Measurements from ENCODE around the gene SYNGAP1. TPM values are rescaled to one million over a fixed set of nuclear protein-coding genes. Genes with fewer than 3 reads are reported as not detected.

SYNGAP1 gene
- total and polyA plus RNA-seq, 3 donors from 2014 or later: 29.4 to 43.9 (median 31.5) TPM

DNA sequence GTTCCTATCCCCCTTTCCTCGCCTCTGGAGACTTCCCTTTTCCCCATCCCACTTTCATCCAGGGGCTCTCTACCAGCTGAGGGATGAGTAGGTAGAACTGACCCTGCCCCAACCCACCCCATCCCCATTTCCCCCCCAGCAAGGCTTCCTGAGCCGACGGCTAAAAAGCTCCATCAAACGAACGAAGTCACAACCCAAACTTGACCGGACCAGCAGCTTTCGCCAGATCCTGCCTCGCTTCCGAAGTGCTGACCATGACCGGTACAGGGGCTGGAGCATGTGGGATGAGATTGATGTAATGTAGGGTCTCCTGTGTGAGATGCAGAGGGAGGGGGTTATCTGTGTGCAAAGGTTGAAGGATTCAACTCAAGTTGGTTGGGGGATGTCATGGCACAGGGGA lies 12.7 kb downstream of the SYNGAP1 start:
- intact Hi-C loops (cut with DNase I; ENCODE audit: low total_unique reads): no loop called here
- no peak for DNase-seq
- 82 to 86% methylated on average over 10 of the region's 10 CpGs for WGBS, 2 donors

DNA sequence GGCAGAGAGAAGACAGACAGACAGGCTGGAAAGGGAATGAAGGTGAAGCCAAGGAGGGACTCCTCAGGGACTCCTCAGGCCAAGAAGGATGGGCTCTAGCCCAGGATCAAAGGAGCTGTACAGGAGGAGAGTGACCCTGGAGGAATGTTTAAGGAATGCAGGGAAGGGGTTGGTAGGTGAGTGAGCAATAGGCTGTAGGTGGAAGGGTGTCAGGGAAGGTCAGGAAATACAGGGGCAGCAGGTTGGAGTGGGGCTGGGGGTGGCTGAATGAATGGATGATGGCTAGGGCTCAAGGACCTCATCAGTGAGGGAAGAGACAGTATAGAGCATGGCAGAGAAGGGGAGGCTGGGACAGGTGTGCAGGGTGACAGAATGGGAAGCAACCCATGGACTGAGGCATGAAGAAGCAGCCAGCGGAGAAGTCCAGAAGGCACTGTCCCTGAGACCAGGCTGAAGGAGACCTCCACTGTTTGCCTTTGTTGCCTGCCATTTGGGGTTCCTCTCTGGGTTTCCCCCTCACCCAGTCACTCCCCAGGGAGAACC lies 13.2 kb downstream of the SYNGAP1 start:
- H3K36me3 ChIP-seq (ENCODE audit: low read depth, missing control alignments): no peaks in the 10 kb centered on the region
- DNase-seq: no peak
- H3K4me1 ChIP-seq: peaks cover 28% of the 10 kb centered on the region
- 91 to 95% methylated on average over 1 of the region's 1 CpG for WGBS, 2 donors
- TF ChIP-seq POLR2A (IDR thresholded peaks at IDR 0.05): no peak
- no peak for TF ChIP-seq CTCF (IDR thresholded peaks at IDR 0.05)
- H3K27me3 ChIP-seq: no peaks in the 10 kb centered on the region
- H3K9me3 ChIP-seq: no peaks in the 10 kb centered on the region
- H3K4me3 ChIP-seq: no peak overlapping the region
- intact Hi-C loops (cut with DNase I; ENCODE audit: low total_unique reads): no loop called here
- H3K27ac ChIP-seq: no peak overlapping the region

More for the DNA sequence above, 12.7 kb downstream of the SYNGAP1 start:
- TF ChIP-seq CTCF (IDR thresholded peaks at IDR 0.05) (no peak), POLR2A (IDR thresholded peaks at IDR 0.05) (no peak)
- Histone ChIP-seq H3K27me3 (no peaks in the 10 kb centered on the region), H3K36me3 (ENCODE audit: low read depth, missing control alignments) (no peaks in the 10 kb centered on the region), H3K27ac (no peak overlapping the region), H3K9me3 (no peaks in the 10 kb centered on the region), H3K4me3 (no peak overlapping the region), H3K4me1 (peaks cover 29% of the 10 kb centered on the region)

- WGBS, 2 donors: 32 to 52% methylated on average over 14 to 16 of the region's 17 CpGs
- DNase-seq: no peak
Observed at GRCh38 chr6:33433544-33434191, 13.8 kb downstream of the SYNGAP1 start.

GRCh38 chr6:33434961-33435360 lies 15.1 kb downstream of the SYNGAP1 start:
- intact Hi-C loops (cut with DNase I; ENCODE audit: low total_unique reads): no loop called here
- 85 to 91% methylated on average over 4 of the region's 4 CpGs for WGBS, 2 donors
- Histone ChIP-seq H3K27me3 (no peaks in the 10 kb centered on the region), H3K36me3 (ENCODE audit: low read depth, missing control alignments) (no peaks in the 10 kb centered on the region), H3K4me1 (peaks cover 14% of the 10 kb centered on the region), H3K27ac (no peak overlapping the region), H3K9me3 (no peaks in the 10 kb centered on the region), H3K4me3 (no peak overlapping the region)
- no peak for DNase-seq
- no peak for TF ChIP-seq POLR2A (IDR thresholded peaks at IDR 0.05)

More at GRCh38 chr6:33433544-33434191, 13.8 kb downstream of the SYNGAP1 start:
- no peak overlapping the region for H3K27ac ChIP-seq
- no peak for TF ChIP-seq POLR2A (IDR thresholded peaks at IDR 0.05)
- no peak for TF ChIP-seq CTCF (IDR thresholded peaks at IDR 0.05)
- H3K4me3 ChIP-seq: no peak overlapping the region
- no peaks in the 10 kb centered on the region for H3K36me3 ChIP-seq (ENCODE audit: low read depth, missing control alignments)
- H3K27me3 ChIP-seq: no peaks in the 10 kb centered on the region
- H3K9me3 ChIP-seq: no peaks in the 10 kb centered on the region
- intact Hi-C loops (cut with DNase I; ENCODE audit: low total_unique reads): no loop called here
- H3K4me1 ChIP-seq: peaks cover 23% of the 10 kb centered on the region

GRCh38 chr6:33437666-33438065 lies 17.8 kb downstream of the SYNGAP1 start:
- no peak overlapping the region for H3K27ac ChIP-seq
- H3K4me3 ChIP-seq: no peak overlapping the region
- H3K9me3 ChIP-seq: no peaks in the 10 kb centered on the region
- no peaks in the 10 kb centered on the region for H3K36me3 ChIP-seq (ENCODE audit: low read depth, missing control alignments)
- no peaks in the 10 kb centered on the region for H3K4me1 ChIP-seq
- 79 to 95% methylated on average over 4 to 18 of the region's 18 CpGs for WGBS, 2 donors
- intact Hi-C loops (cut with DNase I; ENCODE audit: low total_unique reads): no loop called here
- TF ChIP-seq POLR2A (IDR thresholded peaks at IDR 0.05): no peak
- no peak for TF ChIP-seq CTCF (IDR thresholded peaks at IDR 0.05)
- DNase-seq: no peak
- no peaks in the 10 kb centered on the region for H3K27me3 ChIP-seq
